CD4-positive, alpha-beta T cell (primary cell): ENCODE measurements around the gene KRT75. TPM values are rescaled to one million over a fixed set of nuclear protein-coding genes. Genes with fewer than 3 reads are reported as not detected.

ENCODE experiments used
- ATAC-seq: fragments of 200-7000 bp; cut with Tn5 transposase; one replicate; pipeline ENCODE4 v1.10.0; 2022; ENCODE audit warnings: mild to moderate bottlenecking; ENCODE audit not compliant: poor library complexity
- CTCF ChIA-PET: fragments of 350-600 bp; sonication (Branson Sonifier 250); formaldehyde crosslinking; loops from one replicate; lab custom pipeline; 2021; ENCODE audit warnings: antibody characterized with exemption, inconsistent platforms; lab: Charles Lee
- POLR2A ChIA-PET: fragments of 350-600 bp; sonication (Branson Sonifier 250); formaldehyde crosslinking; loops from one replicate; lab custom pipeline; 2021; ENCODE audit warnings: antibody characterized with exemption, inconsistent platforms; lab: Charles Lee
- DNase-seq, 14 experiments: peaks; one replicate each; pipeline ENCODE4 v3.0.0-alpha.2; 2013 to 2020; ENCODE audit warnings: mixed read lengths in 2 of 14
- H3K27ac ChIP-seq, 2 donors: one replicate each; pipeline versions ENCODE4 v1.5.1 to v1.7.0; 2013; ENCODE audit warnings: low read length in 2 of 2, low read depth in 1 of 2, mild to moderate bottlenecking in 1 of 2
- H3K27me3 ChIP-seq, 2 experiments: 1 replicate in 1 of 2; 2 replicates in 1 of 2; pipeline versions ENCODE4 v1.6.1 to v1.7.0; 2013; ENCODE audit warnings: low read length in 2 of 2, control low read depth in 1 of 2, mild to moderate bottlenecking in 1 of 2, moderate library complexity in 1 of 2; ENCODE audit not compliant: insufficient read depth in 2 of 2, control insufficient read depth in 1 of 2
- H3K36me3 ChIP-seq: one replicate; pipeline ENCODE4 v1.6.1; 2013; ENCODE audit warnings: low read length, control low read depth; ENCODE audit not compliant: insufficient read depth
- H3K4me1 ChIP-seq: one replicate; pipeline ENCODE4 v1.6.1; 2013; ENCODE audit warnings: low read length, control low read depth; ENCODE audit not compliant: insufficient read depth
- H3K4me3 ChIP-seq: one replicate; pipeline ENCODE4 v1.5.1; 2013; ENCODE audit warnings: mild to moderate bottlenecking, low read length, moderate library complexity
- H3K9me3 ChIP-seq, 2 experiments: 1 replicate in 1 of 2; 2 replicates in 1 of 2; pipeline versions ENCODE4 v1.6.1 to v1.7.0; 2013; ENCODE audit warnings: low read length in 2 of 2, mild to moderate bottlenecking in 2 of 2, control low read depth in 1 of 2, moderate library complexity in 1 of 2; ENCODE audit not compliant: control insufficient read depth in 1 of 2, insufficient read depth in 1 of 2
- H3K27ac Mint-ChIP-seq: one replicate; pipeline ENCODE4 v1.8.0; 2020; ENCODE audit warnings: mixed read lengths
- H3K27me3 Mint-ChIP-seq: one replicate; pipeline ENCODE4 v1.8.0; 2021; ENCODE audit warnings: mixed read lengths
- H3K36me3 Mint-ChIP-seq: one replicate; pipeline ENCODE4 v1.8.0; 2021; ENCODE audit warnings: low read depth, mixed read lengths
- H3K4me1 Mint-ChIP-seq: one replicate; pipeline ENCODE4 v1.8.0; 2021; ENCODE audit warnings: low read depth, mixed read lengths
- H3K4me3 Mint-ChIP-seq: one replicate; pipeline ENCODE4 v1.8.0; 2020; ENCODE audit warnings: mild to moderate bottlenecking, mixed read lengths
- H3K9me3 Mint-ChIP-seq: one replicate; pipeline ENCODE4 v1.8.0; 2020; ENCODE audit warnings: mixed read lengths
- intact Hi-C, 2 experiments: fragments of 100-400 bp; cut with DNase I in 1 of 2; cut with micrococcal nuclease in 1 of 2; formaldehyde crosslinking; loops; one replicate each; pipeline versions ENCODE4 v1.15.1 to v1.9.0; 2023 to 2025; cut with DNase I, micrococcal nuclease
- total RNA-seq, 174 experiments: library from RNA in 2 of 174; stranded (reverse) in 2 of 174; gene quantifications; one replicate each; pipeline ENCODE4 v1.2.3 and lab custom pipeline; 2021 to 2026
- TF ChIP-seq, protein P1 (sequence below): fragments of 200-600 bp; IDR thresholded peaks from one replicate; pipeline ENCODE4 v1.8.0; 2022; ENCODE audit warnings: antibody characterized with exemption, mild to moderate bottlenecking

Gene KRT75
- total RNA-seq, 2 experiments from 2014 or later: not detected

GRCh38 chr12:52401926-52402325 is 32.2 kb downstream of the KRT75 start:
- DNase-seq (no peak), ATAC-seq (no peak)
- Histone ChIP-seq H3K4me1 (no peaks in the 10 kb centered on the region), H3K4me3 (no peak overlapping the region), H3K27ac (no peak overlapping the region), H3K36me3 (no peaks in the 10 kb centered on the region), H3K9me3 (no peaks in the 10 kb centered on the region), H3K27me3 (peaks cover 0 to 5% of the 10 kb centered on the region in 2 experiments)
- TF ChIP-seq, protein P1, sequence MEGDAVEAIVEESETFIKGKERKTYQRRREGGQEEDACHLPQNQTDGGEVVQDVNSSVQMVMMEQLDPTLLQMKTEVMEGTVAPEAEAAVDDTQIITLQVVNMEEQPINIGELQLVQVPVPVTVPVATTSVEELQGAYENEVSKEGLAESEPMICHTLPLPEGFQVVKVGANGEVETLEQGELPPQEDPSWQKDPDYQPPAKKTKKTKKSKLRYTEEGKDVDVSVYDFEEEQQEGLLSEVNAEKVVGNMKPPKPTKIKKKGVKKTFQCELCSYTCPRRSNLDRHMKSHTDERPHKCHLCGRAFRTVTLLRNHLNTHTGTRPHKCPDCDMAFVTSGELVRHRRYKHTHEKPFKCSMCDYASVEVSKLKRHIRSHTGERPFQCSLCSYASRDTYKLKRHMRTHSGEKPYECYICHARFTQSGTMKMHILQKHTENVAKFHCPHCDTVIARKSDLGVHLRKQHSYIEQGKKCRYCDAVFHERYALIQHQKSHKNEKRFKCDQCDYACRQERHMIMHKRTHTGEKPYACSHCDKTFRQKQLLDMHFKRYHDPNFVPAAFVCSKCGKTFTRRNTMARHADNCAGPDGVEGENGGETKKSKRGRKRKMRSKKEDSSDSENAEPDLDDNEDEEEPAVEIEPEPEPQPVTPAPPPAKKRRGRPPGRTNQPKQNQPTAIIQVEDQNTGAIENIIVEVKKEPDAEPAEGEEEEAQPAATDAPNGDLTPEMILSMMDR: no peak
- Mint-ChIP-seq H3K4me3 (no peak overlapping the region), H3K27ac (no peak overlapping the region), H3K4me1 (no peaks in the 10 kb centered on the region), H3K27me3 (peaks cover 4% of the 10 kb centered on the region), H3K36me3 (no peaks in the 10 kb centered on the region), H3K9me3 (no peaks in the 10 kb centered on the region)
- POLR2A ChIA-PET: no interaction called here
- intact Hi-C loops: no loop called here
- CTCF ChIA-PET: no interaction called here

DNA sequence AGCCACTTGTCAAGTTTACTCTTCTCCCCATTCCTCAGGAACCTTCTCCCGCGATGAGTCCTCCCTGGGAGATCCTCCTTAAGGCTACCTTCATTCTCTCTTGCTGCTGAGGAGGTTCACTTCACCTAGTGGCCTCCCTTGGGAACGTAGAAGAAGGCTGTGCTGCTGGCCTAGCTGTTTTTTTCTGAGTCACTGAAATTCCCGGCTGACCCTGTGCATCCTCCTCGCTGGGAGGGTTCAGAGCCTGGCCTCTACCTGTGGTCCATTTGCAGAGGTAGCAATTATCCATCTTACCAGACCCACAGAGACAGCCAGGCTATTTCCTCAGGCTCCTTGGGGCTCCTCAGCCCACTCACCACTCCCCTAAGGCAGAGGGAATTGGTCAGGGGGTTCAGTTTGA is 32.6 kb downstream of the KRT75 start:
- POLR2A ChIA-PET: no interaction called here
- intact Hi-C loops: no loop called here
- no peaks in the 10 kb centered on the region for H3K9me3 ChIP-seq
- CTCF ChIA-PET: no interaction called here
- DNase-seq: no peak
- TF ChIP-seq, protein P1: no peak
- H3K4me3 ChIP-seq: no peak overlapping the region
- Mint-ChIP-seq H3K27ac (no peak overlapping the region), H3K27me3 (peaks cover 8% of the 10 kb centered on the region), H3K4me3 (no peak overlapping the region), H3K4me1 (no peaks in the 10 kb centered on the region), H3K36me3 (no peaks in the 10 kb centered on the region), H3K9me3 (no peaks in the 10 kb centered on the region)
- H3K27me3 ChIP-seq: peaks cover 0 to 5% of the 10 kb centered on the region in 2 experiments
- H3K4me1 ChIP-seq: no peaks in the 10 kb centered on the region
- ATAC-seq: no peak
- no peaks in the 10 kb centered on the region for H3K36me3 ChIP-seq
- H3K27ac ChIP-seq: no peak overlapping the region

DNA sequence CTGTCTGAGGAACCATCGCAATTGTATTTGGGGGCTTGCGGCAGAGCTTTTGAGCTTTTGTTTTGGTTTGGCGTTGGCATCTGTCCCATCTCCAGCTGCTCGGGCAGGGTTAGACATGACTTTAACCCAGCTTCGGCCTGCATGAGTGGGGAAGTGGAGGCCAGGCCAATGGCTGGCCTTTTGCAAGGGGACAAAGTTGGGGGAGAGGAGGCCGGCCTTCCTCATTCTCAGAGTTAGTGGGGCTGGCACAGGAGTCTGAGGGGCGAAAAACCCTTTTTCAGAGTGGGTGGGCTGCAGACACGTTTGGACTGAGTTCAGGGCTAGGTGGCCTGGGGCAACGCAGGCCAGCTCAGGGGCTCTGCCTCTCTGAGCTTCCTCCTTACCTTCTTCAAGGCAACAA is 33.3 kb downstream of the KRT75 start:
- no peaks in the 10 kb centered on the region for H3K4me1 Mint-ChIP-seq
- TF ChIP-seq, protein P1: no peak
- H3K27ac ChIP-seq: no peak overlapping the region
- H3K9me3 ChIP-seq: no peaks in the 10 kb centered on the region
- no peak overlapping the region for H3K27ac Mint-ChIP-seq
- no peak overlapping the region for H3K4me3 ChIP-seq
- no peak overlapping the region for H3K4me3 Mint-ChIP-seq
- CTCF ChIA-PET: no interaction called here
- ATAC-seq (no peak), DNase-seq (no peak)
- no peaks in the 10 kb centered on the region for H3K36me3 ChIP-seq
- POLR2A ChIA-PET: no interaction called here
- peaks cover 8% of the 10 kb centered on the region for H3K27me3 Mint-ChIP-seq
- intact Hi-C loops: no loop called here
- no peaks in the 10 kb centered on the region for H3K9me3 Mint-ChIP-seq
- H3K36me3 Mint-ChIP-seq: no peaks in the 10 kb centered on the region
- peaks cover 0 to 5% of the 10 kb centered on the region in 2 experiments for H3K27me3 ChIP-seq
- no peaks in the 10 kb centered on the region for H3K4me1 ChIP-seq
